Fibroblast of pulmonary artery (primary cell): ENCODE data around the gene KRTAP4-16.
"Not testable (repeated sequence)": the region's sequence is repeated elsewhere in the genome, so short reads cannot be mapped to it uniquely, and the experiment has no call there.

Experiments
- DNase-seq: peaks from one replicate; pipeline ENCODE4 v3.0.0-alpha.2; 2010; ENCODE audit warnings: low read depth
- H3K4me3 ChIP-seq: replicated peaks from 2 replicates; pipeline ENCODE4 v1.5.1; 2011; ENCODE audit warnings: low read depth, mild to moderate bottlenecking, control low read depth, low read length, moderate library complexity
- CTCF ChIP-seq: IDR thresholded peaks from 2 replicates; pipeline ENCODE4 v1.5.1; 2011; ENCODE audit warnings: mild to moderate bottlenecking, control low read depth, low read length, inconsistent platforms; ENCODE audit errors: missing control alignments

Gene KRTAP4-16

GRCh38 chr17:41126412-41126811, 24.4 kb upstream of the KRTAP4-16 start:
- DNase-seq = no peak
- no peak for TF ChIP-seq CTCF
- H3K4me3 ChIP-seq = no peak overlapping the region

GRCh38 chr17:41125064-41125463, 23.1 kb upstream of the KRTAP4-16 start:
- no peak overlapping the region for H3K4me3 ChIP-seq
- TF ChIP-seq CTCF = no peak
- DNase-seq = no peak

- not testable (repeated sequence) for H3K4me3 ChIP-seq, DNase-seq
These were observed 22.0 kb upstream of the KRTAP4-16 start, which contains the start of gene KRTAP4-12 for GRCh38 chr17:41123991-41124371. TSS of gene KRTAP4-12 (minus strand) at chr17:41124182. CDS start at chr17:41124122, 60 bp downstream.

GRCh38 chr17:41123292-41123990, 21.4 kb upstream of the KRTAP4-16 start:
- H3K4me3 ChIP-seq, DNase-seq: not testable (repeated sequence)

- DNase-seq = no peak
- TF ChIP-seq CTCF = no peak
- H3K4me3 ChIP-seq = no peak overlapping the region
These were observed 19.7 kb upstream of the KRTAP4-16 start for GRCh38 chr17:41121742-41122141.

- H3K4me3 ChIP-seq, DNase-seq: not testable (repeated sequence)
These were observed 18.0 kb upstream of the KRTAP4-16 start for GRCh38 chr17:41119696-41120690.

GRCh38 chr17:41118721-41119120, 16.7 kb upstream of the KRTAP4-16 start:
- TF ChIP-seq CTCF = no peak
- DNase-seq = no peak
- H3K4me3 ChIP-seq = no peak overlapping the region

GRCh38 chr17:41117846-41118386, 15.9 kb upstream of the KRTAP4-16 start, which contains the start of gene KRTAP4-11:
TSS of gene KRTAP4-11 (minus strand) at chr17:41118373. CDS start at chr17:41118315, 58 bp downstream.
- not testable (repeated sequence) for H3K4me3 ChIP-seq, DNase-seq
